Mesodermal cell (in vitro differentiated cells): ENCODE data around the gene RAET1L.
"Not testable (repeated sequence)": the region's sequence is repeated elsewhere in the genome, so short reads cannot be mapped to it uniquely, and the experiment has no call there.

Experiments
- H3K27ac ChIP-seq: 2 replicates; pipeline ENCODE4 v1.7.0; 2013; ENCODE audit warnings: mild to moderate bottlenecking, low read depth, low read length, moderate library complexity; ENCODE audit not compliant: severe bottlenecking
- H3K36me3 ChIP-seq: 2 replicates; pipeline ENCODE4 v1.7.1; 2013; ENCODE audit warnings: mild to moderate bottlenecking, low read length, moderate library complexity; ENCODE audit not compliant: control insufficient read depth, insufficient read depth
- H3K4me1 ChIP-seq: one replicate; pipeline ENCODE4 v1.7.1; 2013; ENCODE audit warnings: mild to moderate bottlenecking, low read length; ENCODE audit not compliant: insufficient read depth, control insufficient read depth, poor library complexity, severe bottlenecking
- H3K4me3 ChIP-seq: 2 replicates; pipeline ENCODE4 v1.7.0; 2013; ENCODE audit warnings: low read length, control low read depth, mild to moderate bottlenecking; ENCODE audit not compliant: insufficient read depth, poor library complexity, severe bottlenecking; ENCODE audit errors: extremely low read depth
- H3K9me3 ChIP-seq: 2 replicates; pipeline ENCODE4 v1.7.1; 2013; ENCODE audit warnings: mild to moderate bottlenecking, low read length, moderate library complexity; ENCODE audit not compliant: control insufficient read depth
- WGBS, 2 experiments: methylation state at CpG; one replicate each; pipeline ENCODE4 v1.1.5; 2013; ENCODE audit warnings: missing lambda C conversion rate in 2 of 2; ENCODE audit not compliant: insufficient coverage in 2 of 2; 5-methylcytosine and 5-hydroxymethylcytosine counted together

RAET1L gene

DNA sequence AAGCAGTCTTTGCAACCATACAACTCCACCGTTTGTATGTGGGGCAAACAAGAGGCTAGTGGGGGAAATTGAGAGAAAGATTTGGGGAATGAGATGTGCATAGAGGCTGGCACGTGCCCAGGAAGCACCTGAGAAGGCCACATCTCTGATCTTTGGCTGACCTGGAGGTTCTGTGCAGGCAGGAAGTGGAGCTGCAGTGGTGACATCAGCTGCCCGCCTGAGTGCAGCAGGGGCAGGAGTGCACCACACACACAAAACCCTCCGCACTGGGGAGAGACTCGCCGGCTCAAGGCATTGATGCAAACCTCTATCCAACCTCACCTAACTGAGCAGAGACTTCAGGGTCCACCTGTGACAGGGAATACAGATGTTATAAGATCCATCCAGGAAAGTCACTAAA lies 50.9 kb downstream of the RAET1L start:
- H3K27ac ChIP-seq, H3K9me3 ChIP-seq, H3K4me3 ChIP-seq, H3K4me1 ChIP-seq, H3K36me3 ChIP-seq: not testable (repeated sequence)
- WGBS, 2 experiments, result 69 to 83% methylated on average over 5 to 6 of the region's 6 CpGs

DNA sequence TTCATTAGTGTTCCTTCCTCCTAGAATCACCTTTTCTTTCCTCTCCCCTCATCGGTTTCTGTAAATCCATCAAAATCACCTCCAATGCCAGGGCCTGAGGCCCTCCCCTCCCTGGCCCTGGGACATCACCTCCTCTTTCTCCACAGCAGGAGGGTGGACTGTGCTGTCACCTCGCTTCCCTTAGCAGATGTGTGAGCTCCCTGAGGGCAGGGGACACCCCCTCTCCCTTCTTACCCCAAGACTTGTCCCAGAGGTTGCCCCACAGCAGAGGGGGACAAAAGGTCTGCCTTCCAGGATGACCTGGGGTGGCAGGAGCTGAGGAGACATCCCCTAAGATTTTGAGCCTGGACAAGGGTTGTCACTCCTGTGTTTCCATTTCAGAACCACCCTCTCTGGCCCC lies 55.7 kb downstream of the RAET1L start:
- Histone ChIP-seq H3K36me3 (no peaks in the 10 kb centered on the region), H3K4me1 (no peaks in the 10 kb centered on the region), H3K4me3 (no peak overlapping the region), H3K9me3 (no peaks in the 10 kb centered on the region), H3K27ac (no peak overlapping the region)
- WGBS, 2 experiments, result 45 to 80% methylated on average over 1 to 2 of the region's 2 CpGs

DNA sequence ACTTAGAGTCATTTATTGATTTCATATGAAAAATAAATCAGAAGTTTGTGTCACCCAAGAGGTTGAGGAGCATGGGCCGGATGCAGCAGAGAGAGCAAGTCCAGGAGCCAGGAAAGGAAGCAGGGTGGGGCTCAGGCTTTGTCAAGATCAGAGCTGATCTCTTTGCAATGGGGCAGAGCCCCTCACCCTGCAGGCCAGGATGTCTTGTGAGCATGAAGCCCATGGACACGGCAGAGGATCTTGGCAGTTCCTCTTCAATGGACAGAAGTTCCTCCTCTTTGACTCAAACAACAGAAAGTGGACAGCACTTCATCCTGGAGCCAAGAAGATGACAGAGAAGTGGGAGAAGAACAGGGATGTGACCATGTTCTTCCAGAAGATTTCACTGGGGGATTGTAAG lies 56.4 kb downstream of the RAET1L start:
- not testable (repeated sequence) for H3K27ac ChIP-seq, H3K9me3 ChIP-seq, H3K36me3 ChIP-seq, H3K4me1 ChIP-seq, H3K4me3 ChIP-seq
- WGBS, 2 experiments, result 74 to 88% methylated on average over 2 of the region's 2 CpGs
